Stimulated activated CD8-positive, alpha-beta memory T cell treated with anti-CD3 and anti-CD28 coated beads, Interleukin-7, amount 100 ng/mL, for 24 hours (primary cell): ENCODE data around the gene PRSS3.
A peak's percentile ranks its signal among the peaks of the same experiment; 100 is the strongest.
"Not testable (repeated sequence)": the region's sequence is repeated elsewhere in the genome, so short reads cannot be mapped to it uniquely, and the experiment has no call there.

ENCODE experiments used
- DNase-seq: peaks from one replicate; pipeline ENCODE4 v3.0.0-alpha.2; 2020; ENCODE audit warnings: low read depth

The PRSS3 gene

DNA sequence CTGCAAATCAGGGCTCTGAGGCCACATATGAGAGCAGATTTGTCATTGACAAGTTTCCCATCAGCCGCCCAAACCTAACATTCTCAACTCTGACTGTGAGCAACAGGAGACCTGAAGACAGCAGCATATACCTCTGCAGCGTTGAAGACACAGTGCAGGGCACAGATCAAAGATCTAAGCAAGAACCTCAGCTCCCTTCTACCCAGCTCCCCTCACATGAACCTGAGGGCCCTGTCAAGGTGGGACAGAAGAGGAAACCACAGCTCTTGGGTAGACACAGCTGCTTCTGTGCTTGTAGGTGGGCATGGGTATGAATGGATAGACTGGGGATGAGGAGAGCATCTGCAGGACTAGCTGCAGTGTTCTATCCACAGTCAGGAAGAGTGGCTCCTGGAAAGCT, 8.7 kb upstream of the PRSS3 start:
- no peak for DNase-seq

DNA sequence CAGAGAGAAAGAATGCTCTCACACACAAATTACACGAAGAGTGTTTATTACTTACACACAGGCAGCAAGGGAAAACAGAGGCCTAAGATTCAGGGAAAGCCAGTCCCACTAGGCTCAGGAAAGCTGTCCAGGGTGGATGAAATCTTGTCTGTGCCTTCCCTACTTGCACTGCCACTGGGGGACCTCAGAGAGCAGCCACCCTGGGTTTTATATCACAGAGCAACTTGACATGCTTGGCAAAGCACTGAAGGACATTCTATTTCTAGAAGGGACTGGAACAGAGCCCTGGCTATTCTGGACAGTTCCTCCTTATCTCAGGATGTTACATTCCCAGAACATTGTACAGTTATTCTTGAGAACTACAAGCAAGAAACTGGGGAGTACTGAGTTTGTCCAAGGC, 7.5 kb upstream of the PRSS3 start:
- no peak for DNase-seq

DNA sequence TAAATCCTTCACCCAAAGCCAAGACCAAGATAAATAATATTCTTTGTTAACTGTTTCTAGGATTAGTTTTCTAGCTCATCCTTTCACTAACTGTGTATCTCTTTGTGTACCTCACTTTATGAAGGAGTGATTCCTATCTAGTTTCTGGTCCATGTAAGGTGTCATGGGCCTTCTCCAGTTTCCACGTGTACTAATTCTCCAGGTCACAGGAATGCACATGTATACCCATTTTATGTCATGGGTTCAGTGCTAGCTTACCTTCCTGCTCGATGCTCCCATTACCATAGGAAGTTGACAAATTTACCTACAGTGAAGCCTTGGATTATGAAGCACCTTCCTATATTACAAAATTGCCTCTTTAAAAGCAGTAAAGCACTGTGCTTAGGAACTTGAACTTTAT, 5.9 kb upstream of the PRSS3 start:
- DNase-seq = not testable (repeated sequence)

DNA sequence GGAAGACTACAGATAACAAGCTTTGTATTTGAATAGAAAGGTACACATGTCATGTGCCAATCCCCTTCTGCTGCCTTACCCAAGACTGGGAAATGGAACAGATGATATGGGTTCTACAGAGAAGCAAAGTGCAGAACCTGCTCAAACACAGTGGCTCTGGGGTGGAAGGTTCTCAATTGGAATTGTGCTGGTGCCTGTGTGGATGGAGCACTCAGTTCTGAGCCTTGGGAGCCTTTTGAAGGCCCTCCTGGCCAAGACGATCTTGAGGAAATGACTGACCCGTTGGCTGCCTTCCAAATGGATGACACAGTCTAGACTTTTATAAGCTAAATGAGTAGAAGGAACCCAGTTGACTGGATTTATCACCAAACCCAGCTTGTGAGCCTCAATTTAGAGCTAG, 4.2 kb upstream of the PRSS3 start:
- DNase-seq = no peak

DNA sequence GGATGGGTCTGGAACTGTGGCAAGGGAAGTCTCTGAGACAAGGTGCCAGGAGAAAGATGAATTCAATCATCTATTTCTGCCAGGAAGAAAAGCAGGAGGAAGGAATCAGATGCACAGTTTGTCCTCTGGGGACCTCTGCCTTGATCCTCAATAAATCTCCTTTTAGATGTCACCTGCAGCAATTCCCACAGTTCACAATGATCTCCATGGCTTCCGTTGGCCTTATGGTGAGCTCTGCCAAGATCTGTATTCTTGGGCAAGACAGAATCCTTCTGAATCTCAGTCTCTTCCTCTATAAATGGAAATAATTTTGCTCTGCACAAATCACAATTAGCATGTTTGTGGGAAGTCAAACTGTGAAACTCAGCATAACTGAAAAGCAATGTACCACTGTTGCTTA, 1.9 kb upstream of the PRSS3 start:
- DNase-seq = not testable (repeated sequence)

DNA sequence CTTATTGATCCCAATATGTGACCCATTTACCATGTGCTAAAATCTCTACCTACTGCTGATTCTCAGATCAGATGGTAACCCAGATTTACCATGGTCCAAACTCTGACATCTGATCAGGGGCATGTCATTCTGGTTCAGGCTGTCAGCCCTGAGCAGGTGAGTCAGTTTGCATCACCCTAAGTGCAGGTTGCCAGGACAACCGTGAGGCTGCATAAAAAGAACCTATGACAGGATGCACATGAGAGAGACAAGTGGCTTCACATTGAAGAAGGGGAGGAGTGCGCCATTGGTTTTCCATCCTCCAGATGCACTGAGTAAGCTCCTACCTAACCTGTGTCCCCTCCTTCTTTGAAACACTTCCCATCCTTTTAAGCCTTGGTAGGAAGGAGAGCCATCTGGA, 801 bp upstream of the PRSS3 start:
- DNase-seq = no peak

DNA sequence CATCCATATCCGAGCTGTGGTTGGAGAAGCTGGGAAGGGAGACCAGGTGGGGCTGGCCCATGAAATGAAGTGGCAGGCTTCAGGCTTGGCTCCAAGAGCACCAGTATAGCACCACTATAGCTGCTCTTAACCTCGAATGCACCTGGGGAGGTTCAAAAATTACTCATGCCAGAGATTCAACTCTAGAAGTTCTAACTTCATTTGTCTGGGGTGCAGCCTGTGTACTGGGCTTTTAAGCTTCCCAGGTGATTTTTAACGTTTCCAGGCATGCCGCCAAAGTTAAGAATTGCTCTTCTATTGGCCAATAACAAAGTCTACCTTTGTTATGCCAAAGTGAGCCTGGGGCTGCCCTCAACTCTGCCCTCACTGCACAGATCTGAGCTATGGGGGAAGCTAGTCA, 458 bp downstream of the PRSS3 start:
- no peak for DNase-seq

DNA sequence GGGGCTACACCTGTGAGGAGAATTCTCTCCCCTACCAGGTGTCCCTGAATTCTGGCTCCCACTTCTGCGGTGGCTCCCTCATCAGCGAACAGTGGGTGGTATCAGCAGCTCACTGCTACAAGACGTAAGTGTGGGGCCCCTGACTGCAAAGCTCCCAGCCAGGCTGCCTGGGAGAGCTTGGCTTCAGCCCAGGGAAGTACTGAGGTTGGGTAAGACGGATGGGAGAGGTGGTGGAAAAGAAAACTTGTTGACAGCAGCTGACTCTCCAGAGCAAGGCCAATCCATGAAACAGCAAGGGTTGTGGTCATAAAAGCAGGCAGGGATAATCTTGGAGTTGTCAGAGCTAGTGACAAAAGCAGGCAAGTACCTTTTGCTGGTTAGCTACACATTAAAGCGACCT, 1.3 kb downstream of the PRSS3 start:
- not testable (repeated sequence) for DNase-seq

DNA sequence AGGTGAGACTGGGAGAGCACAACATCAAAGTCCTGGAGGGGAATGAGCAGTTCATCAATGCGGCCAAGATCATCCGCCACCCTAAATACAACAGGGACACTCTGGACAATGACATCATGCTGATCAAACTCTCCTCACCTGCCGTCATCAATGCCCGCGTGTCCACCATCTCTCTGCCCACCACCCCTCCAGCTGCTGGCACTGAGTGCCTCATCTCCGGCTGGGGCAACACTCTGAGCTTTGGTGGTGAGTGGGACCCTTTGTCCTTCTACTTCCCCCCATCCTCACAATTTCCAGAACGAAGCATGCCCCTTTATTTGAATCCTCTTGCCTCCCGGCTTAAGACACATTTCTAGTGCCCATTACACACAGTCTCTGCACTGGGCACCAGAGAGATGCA, 2.5 kb downstream of the PRSS3 start:
- DNase-seq = no peak

DNA sequence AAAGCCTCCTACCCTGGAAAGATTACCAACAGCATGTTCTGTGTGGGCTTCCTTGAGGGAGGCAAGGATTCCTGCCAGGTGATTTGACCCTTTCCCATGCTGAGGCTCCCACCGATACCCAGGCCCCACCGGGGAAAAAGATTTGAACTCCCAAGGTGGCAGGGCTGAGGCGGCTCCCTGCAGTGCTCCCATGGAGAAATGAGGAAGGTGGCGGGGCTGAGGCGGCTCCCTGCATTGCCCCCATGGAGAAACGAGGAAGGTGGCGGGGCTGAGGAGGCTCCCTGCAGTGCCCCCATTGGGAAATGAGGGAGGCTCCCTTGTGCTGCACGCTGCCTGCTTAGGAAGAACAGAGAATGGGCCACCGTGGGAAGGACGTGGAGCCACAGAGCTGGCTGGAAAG, 3.2 kb downstream of the PRSS3 start:
- no peak for DNase-seq

DNA sequence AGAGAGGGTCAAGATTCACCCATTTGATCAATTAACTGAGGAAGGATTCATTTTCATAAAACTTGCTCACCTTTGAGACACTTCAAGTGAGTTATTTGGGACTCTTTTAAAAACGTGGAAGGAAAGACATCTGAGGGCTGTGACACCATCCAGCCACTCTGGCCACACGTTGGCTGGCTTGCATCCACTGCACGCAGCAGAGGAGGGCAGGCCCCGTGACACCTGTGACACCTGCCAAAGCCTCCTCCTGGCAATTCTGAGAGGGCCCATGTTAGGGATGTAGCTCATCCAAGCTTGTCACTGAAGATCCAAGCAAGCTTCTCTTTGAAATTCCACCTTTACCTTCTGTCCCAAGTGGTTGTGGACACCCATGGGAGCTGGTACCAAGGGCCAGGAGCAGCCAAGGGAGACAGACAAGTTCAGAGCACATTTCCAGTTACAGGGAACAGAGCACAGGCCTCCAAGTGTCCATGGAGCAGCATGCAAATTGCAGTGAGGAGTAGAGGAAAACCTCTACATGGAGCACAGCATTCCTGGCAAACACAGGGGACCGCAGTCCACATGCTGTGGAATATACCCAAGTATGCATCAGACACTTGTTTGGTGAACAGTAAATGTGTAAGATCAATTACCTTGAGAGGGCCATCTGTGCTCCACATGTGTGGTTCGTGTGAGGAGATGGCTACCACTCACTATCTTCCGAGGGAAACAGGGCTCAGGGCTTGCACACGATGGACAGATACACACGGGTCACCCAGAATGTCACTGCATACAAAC, 4.8 kb downstream of the PRSS3 start:
- DNase-seq = no peak

DNA sequence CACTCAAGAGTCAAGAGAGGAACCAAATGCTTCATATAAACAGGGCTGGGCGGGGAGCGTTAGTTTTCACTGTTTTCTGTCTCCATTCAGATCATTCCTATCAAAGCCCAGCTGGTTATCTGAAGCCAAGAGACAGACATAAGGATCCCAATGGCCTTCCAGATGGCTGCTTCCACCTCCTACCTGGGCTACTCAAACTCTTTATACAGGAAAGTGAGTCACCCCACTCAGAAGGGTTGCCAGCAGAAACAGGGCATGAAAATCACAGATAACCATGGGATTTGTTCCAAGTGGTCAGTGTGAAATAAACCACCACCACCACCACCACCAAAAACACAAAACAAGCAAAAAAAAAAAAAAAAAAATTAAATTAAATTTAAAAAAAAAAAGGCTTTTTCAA, 5.5 kb downstream of the PRSS3 start:
- no peak for DNase-seq

DNA sequence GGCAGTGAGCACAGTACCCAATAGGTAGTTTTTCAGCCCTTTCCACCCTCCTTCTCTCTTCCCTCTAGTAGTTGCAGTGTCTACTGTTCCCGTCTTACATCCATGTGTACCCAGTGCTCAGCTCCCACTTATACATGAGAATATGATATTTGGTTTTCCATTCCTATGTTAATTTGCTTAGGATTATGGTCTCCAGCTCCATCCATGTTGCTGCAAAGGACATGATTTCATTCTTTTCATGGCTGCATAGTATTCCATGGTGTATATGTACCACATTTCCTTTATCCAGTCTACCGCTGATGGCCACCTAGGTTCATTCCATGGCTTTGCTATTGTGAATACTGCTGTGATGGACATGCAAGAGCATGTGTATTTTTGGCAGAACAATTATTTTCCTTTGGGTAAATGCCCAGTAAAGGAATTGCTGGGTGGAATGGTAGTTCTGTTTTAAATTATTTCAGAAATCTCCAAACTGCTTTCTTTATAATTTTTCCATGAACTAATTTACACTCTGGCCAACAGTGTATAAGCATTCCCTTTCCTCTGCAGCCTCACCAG, 6.7 kb downstream of the PRSS3 start:
- DNase-seq = not testable (repeated sequence)

DNA sequence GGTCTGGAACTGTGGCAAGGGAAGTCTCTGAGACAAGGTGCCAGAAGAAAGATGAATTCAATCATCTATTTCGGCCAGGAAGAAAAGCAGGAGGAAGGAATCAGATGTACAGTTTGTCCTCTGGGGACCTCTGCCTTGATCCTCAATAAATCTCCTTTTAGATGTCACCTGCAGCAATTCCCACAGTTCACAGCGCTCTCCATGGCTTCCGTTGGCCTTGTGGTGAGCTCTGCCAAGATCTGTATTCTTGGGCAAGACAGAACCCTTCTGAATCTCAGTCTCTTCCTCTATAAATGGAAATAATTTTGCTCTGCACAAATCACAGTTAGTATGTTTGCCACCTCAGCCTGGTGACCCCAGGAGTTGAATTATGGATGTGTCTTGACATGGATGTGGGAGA, 8.8 kb downstream of the PRSS3 start:
- not testable (repeated sequence) for DNase-seq

DNA sequence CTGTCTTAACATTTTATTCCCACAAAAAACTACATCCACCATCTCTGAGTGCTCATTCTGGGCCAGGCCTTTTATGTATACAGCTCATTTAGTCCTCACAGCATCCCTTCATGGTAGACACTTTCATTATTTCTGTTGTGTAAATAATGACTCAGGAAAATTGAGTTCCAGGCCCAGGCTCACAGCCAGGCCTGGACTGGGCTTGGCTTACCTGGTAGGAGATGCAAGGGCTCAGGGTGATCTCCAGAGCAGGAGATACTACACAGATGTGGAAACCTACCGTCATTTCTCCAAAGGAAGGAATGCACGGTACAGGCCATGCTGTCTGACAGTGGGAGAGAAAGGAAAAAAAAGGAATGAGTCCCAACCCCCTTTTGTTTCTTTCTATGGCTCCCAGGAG, 11.8 kb downstream of the PRSS3 start:
- not testable (repeated sequence) for DNase-seq

DNA sequence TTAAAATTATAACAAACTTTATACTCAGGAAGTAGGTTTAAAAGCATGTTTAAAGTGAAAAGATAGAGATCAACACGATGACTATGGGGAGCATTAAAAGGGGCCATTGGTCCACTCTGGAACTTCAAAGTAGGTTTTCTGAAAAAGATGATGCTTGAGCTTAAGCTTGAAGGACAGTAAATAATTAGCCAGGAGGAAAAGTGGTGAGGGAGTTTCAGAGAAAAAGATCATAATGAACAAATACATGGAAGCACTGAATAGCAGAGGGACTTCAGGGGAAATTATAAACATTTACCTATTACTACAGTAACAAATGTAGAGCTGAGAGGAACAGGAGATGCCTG, 13.6 kb downstream of the PRSS3 start:
- DNase-seq = not testable (repeated sequence)

DNA sequence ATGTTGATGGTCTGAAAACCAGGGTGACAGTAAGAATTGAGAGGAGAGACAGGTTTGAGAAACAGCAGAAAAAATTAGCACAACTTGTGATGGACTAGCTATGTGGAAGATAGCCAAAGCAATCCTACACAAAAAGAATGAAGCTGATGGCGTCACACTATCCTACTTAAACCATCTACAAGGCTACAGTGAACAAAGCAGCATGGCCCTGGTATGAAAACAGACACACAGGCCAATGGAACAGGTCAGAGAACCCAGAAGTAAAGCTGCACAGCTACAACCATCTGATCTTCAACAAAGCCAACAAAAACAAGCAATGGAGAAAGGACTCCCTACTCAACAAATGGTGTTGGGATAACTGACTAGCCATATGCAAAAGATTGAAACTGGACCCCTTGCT, 14.1 kb downstream of the PRSS3 start:
- DNase-seq = no peak

DNA sequence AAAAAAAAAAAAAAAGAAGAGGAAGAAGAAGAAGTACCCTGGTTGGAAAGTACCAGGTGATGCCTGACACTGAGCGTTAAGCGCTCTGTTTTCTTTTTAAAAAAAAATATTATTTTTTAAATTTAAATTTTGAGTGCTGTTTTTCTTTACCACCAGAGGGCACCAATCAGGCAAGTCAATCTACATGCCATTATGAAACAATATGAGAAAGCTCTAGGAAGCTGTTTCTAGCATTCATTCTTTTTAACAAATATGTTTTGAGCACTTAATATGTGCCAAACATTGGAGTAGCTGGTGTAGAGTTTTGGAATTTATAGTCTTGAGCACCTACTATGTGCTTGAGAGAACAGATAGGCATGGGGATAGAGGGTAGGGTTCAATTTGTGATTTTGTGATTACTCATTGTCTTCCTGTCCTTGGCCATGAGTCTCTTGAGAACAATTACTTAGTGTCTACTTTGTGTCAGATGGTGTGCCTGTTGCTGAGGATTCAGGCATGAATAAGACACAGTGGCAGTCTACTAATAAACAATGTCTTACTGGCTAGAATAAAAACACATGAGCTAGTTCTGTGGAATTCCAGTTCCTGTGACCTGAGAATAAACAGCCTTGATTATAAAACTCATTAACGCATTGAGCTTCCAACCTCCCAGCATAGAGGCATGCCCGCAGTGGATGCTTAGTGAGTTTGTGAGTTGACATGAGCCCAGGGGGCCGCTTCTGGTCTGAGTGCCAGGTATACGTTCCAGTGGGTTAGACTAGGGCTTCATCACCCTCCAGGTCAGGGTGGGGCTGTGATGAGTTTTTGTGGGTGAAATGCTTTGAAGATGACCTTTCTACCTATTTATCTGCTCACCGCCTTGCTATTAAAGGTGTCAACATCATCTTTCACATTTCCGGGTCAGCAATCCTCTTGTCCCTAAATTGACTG, 18.6 kb downstream of the PRSS3 start:
- no peak for DNase-seq

DNA sequence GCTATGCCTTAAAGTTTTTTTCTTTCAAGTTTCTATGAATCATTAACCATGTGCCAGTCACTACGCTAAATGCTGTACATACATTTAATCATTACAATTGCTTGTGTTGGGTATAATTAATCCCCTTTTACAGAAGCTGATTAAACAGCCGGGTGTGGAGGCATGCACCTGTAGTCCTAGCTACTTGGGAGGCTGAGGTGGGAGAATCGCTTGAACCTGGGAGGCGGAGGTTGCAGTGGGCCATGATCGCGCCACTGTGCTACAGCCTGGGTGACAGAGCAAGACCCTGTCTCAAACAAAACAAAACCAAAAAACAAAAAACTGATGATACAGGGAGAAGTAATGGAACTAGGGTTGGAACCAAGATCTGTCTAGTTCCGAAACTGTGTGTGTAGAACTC, 20.4 kb downstream of the PRSS3 start:
- no peak for DNase-seq

DNA sequence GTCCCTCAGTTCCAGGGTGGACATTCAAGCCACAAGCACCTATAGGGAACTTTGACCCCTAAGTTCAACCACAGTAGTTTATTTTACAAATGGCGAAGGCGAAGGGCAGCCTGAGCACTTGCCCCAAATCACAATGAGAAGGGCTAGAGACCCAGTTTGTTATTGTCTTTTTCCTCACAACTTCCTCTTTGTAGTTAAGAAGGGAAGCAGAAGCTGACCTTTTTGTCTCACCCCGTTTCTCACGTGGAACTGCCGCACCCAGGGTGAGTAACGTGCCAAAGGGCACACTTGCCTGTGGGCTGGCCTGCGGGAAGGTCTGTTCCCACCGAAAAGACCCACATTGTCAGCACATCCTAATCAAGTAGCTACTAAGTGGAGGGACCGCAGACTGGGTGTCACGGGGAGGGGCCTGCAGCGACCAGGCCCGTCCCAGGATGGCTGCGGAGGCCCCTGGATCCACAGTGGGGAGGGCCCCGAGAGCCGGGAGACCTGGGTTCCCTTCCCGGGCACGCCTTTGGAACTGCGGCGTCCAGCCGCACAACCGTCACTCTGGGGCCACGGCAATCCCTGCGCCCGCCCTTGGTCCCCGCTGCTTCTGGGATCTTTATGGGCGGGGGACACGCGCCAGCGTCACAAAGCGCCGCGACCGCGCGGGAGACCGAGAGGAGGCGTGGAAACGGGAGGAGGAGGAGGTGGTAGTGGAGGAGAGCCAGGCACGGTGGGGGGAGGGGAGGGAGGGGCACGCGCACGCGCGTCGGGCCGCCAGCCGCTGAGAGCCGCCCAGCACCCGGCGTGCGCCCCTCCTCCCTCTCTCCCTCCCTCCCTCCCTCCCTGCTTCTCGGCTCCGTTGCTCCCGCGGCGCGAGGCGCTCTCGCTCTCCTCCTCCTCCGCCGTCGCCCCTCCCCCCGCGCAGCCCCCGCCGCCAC, 21.2 kb downstream of the PRSS3 start, which contains the start of gene UBE2R2:
UBE2R2 (plus strand) TSS at position 834 of the 926 bp plus-strand sequence. CDS start 598 bp downstream, outside the sequence.
- DNase-seq = peak; percentile 85

DNA sequence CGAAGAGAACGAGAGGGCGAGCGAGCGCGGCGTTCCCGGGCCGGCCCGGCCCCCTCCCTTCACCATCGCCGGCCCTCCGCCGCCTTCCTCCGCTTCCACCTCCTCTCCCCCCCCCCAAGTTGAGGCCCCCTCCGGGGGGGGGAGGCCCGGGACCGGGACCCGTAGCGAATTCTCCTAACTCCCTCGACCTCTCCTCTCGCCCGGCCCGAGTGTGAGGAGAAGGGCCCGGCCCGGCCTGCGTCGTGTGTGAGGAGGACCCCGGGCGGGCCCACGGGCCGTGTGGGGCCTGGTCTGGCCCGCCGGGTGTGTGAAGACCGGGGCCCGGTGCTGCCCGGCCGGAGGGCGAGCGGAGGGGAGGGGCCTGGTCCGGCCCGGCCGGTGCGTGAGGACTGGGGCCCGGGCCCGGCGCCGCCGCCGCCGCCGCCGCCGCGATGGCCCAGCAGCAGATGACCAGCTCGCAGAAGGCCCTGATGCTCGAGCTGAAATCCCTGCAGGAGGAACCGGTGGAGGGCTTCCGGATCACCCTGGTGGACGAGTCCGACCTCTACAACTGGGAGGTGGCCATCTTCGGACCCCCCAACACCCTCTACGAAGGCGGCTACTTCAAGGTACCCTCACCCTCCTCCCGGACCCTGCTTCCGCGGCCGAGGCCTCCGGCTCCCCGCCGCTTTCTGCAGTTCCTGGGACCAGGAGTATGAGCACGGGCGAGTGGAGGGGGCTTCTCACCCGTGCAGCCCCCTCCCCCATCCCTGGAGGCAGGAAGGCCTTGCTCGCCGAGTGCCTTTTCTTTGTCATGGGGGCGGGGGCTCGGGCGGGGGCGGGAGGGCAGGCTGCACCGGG, 22.2 kb downstream of the PRSS3 start:
- DNase-seq = no peak
